OCI-LY3 (cell line): Measurements from ENCODE around the gene TEX29.

Experiments used
- H2AFZ ChIP-seq: fragments of 200-600, 300-600 bp; shearing (Covaris generic); 2 replicates; pipeline ENCODE4 v1.6.0; 2014; ENCODE audit warnings: antibody characterized with exemption, low read depth, low read length
- H3K27ac ChIP-seq: fragments of 200-600, 300-600 bp; sonication (generic); 2 replicates; pipeline ENCODE4 v1.5.1; 2014; ENCODE audit warnings: mild to moderate bottlenecking, low read length, moderate library complexity, mixed read lengths
- H3K27me3 ChIP-seq: fragments of 200-600, 300-600 bp; sonication (generic); 2 replicates; pipeline ENCODE4 v1.6.1; 2014; ENCODE audit warnings: low read depth, low read length, mixed read lengths
- H3K36me3 ChIP-seq: fragments of 200-600, 300-600 bp; sonication (generic); replicated peaks from 2 replicates; pipeline ENCODE3; 2014; ENCODE audit warnings: low read depth, low read length, mixed read lengths
- H3K4me1 ChIP-seq: fragments of 300-600, 200-600 bp; sonication (generic); 2 replicates; pipeline ENCODE4 v1.6.1; 2014; ENCODE audit warnings: low read length, mixed read lengths
- H3K4me2 ChIP-seq: fragments of 200-600, 300-600 bp; sonication (generic); 2 replicates; pipeline ENCODE4 v1.6.1; 2014; ENCODE audit warnings: low read length, mixed read lengths
- H3K4me3 ChIP-seq: fragments of 300-600, 200-600 bp; sonication (generic); 2 replicates; pipeline ENCODE4 v1.5.1; 2014; ENCODE audit warnings: antibody characterized with exemption, mild to moderate bottlenecking, low read length, moderate library complexity
- H3K79me2 ChIP-seq: fragments of 300-600, 200-600 bp; shearing (Covaris generic); 2 replicates; pipeline ENCODE4 v1.6.1; 2014; ENCODE audit warnings: mild to moderate bottlenecking, low read length, mixed read lengths
- H3K9ac ChIP-seq: fragments of 300-600, 200-600 bp; shearing (Covaris generic); 2 replicates; pipeline ENCODE4 v1.6.0; 2014; ENCODE audit warnings: mild to moderate bottlenecking, low read length, moderate library complexity
- H3K9me3 ChIP-seq: fragments of 200-600, 300-600 bp; shearing (Covaris generic); 2 replicates; pipeline ENCODE4 v1.6.1; 2014; ENCODE audit warnings: low read length, mixed read lengths; ENCODE audit not compliant: insufficient read depth
- H4K20me1 ChIP-seq: fragments of 200-600, 300-600 bp; sonication (generic); 2 replicates; pipeline ENCODE4 v1.6.1; 2016; ENCODE audit warnings: low read length, mixed read lengths; ENCODE audit not compliant: insufficient read depth
- EZH2phosphoT487 ChIP-seq: fragments of 200-600 bp; shearing (Covaris generic); IDR thresholded peaks from 2 replicates; pipeline ENCODE4 v1.6.1; 2018; ENCODE audit warnings: antibody characterized with exemption, mixed run types, low read depth
- TF ChIP-seq, protein P1 (sequence below): fragments of 200-600, 300-600 bp; sonication (generic); IDR thresholded peaks from 2 replicates; pipeline ENCODE4 v1.5.1; 2014; ENCODE audit warnings: antibody characterized with exemption, low read length, low read depth

Gene TEX29

DNA sequence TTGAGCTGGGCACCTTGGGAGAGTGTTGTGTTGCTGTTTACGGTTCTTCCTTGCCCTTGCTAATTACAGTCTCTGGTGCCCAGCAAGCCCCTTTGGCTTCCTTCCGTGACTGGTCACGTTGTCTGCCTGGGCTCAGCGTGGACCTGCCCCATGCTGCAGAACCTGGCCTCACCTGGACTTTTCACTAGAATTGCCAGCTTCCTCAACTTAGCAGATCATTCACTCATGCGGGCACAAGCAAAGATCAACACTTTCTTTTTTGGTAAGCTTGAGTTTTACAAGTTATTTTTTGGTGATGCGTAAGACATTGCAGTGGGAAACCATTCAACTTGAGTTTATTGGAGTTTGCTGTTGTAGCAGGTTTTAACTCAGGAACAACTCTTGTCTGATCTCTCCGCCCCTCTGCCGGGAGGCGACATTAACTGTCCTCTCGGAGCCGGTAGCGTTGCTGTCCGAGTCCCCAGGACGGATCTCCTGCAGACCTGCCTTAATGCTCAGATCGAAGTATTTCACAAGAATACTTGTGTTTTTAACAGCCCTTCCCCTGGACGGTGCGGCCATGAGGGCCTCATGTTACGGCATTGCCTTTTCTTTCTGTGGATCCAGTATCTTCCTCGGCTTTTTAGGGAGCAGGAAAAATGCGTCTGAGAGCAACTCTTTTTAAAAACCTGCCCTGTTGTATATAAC is 15.7 kb upstream of the TEX29 start:
- Histone ChIP-seq H3K9ac (no peak overlapping the region), H3K27me3 (no peaks in the 10 kb centered on the region), H3K4me2 (no peak overlapping the region), H3K36me3 (peaks cover 64% of the 10 kb centered on the region), H3K9me3 (no peaks in the 10 kb centered on the region), H4K20me1 (no peaks in the 10 kb centered on the region), H3K4me1 (no peaks in the 10 kb centered on the region), H3K79me2 (no peaks in the 10 kb centered on the region), H3K4me3 (no peak overlapping the region), H3K27ac (no peak overlapping the region), H2AFZ (no peak overlapping the region)
- TF ChIP-seq EZH2phosphoT487: no peak
- TF ChIP-seq, protein P1, sequence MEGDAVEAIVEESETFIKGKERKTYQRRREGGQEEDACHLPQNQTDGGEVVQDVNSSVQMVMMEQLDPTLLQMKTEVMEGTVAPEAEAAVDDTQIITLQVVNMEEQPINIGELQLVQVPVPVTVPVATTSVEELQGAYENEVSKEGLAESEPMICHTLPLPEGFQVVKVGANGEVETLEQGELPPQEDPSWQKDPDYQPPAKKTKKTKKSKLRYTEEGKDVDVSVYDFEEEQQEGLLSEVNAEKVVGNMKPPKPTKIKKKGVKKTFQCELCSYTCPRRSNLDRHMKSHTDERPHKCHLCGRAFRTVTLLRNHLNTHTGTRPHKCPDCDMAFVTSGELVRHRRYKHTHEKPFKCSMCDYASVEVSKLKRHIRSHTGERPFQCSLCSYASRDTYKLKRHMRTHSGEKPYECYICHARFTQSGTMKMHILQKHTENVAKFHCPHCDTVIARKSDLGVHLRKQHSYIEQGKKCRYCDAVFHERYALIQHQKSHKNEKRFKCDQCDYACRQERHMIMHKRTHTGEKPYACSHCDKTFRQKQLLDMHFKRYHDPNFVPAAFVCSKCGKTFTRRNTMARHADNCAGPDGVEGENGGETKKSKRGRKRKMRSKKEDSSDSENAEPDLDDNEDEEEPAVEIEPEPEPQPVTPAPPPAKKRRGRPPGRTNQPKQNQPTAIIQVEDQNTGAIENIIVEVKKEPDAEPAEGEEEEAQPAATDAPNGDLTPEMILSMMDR: no peak

DNA sequence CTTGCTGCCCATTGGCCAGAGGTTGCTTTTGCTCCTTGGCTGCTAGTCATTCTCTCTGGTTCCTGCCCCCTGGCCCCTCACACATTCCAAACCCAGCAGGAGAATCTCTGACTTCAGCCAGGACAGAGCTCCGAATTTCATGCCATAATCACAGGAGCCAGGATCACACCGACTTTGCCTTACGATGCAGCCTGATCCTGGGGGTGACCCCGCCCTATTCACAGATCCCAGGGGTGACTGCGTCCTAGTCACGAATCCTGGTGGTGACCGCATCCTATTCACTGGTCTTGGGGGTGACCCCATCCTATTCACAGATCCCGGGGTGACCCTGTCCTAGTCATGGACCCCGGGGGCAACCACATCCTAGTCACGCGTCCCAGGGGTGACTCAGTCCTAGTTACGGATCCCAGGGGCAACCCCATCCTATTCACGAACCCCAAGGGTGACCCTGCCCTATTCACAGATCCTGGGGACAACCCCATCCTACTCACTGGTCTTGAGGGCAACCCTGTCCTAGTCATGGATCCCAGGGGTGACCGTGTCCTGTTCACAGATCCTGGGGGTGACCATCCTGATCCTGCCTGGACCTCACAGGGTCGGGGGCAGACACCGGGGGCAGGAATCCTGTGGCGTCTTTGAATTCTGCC is 7.4 kb upstream of the TEX29 start:
- no peak for TF ChIP-seq EZH2phosphoT487
- TF ChIP-seq, protein P1: no peak
- no peak overlapping the region for H3K4me3 ChIP-seq
- H2AFZ ChIP-seq: no peak overlapping the region
- no peaks in the 10 kb centered on the region for H3K9me3 ChIP-seq
- peaks cover 19% of the 10 kb centered on the region for H3K36me3 ChIP-seq
- H3K4me2 ChIP-seq: no peak overlapping the region
- H4K20me1 ChIP-seq: no peaks in the 10 kb centered on the region
- H3K9ac ChIP-seq: no peak overlapping the region
- H3K27ac ChIP-seq: no peak overlapping the region
- H3K4me1 ChIP-seq: no peaks in the 10 kb centered on the region
- H3K27me3 ChIP-seq: no peaks in the 10 kb centered on the region
- H3K79me2 ChIP-seq: no peaks in the 10 kb centered on the region

DNA sequence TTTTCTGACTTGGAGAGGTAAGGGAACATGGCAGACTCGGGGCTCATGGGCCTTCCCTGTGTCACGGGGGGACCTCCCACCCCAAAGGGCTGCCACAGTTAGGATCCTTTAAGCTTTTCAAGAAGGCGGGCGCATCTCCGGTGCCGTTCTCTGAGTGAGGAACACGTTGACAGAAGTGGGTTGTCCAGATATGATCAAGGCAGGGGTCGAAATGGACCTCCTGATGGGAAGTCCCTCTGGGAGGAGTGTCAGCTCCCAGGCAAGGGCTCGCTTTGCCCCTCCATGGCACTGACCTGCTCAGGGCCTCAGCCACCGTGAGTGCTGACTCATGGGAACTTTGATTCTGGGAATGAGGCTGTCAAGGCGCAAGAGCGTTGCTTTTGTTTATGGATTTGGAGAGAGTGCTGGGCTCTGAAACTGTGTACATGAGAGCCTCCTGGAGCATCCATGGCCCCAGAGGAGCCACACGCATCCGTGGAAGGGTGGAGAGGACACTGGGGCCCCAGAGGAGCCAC is 6.5 kb upstream of the TEX29 start:
- Histone ChIP-seq H2AFZ (no peak overlapping the region), H3K36me3 (peaks cover 13% of the 10 kb centered on the region), H3K9ac (no peak overlapping the region), H4K20me1 (no peaks in the 10 kb centered on the region), H3K79me2 (no peaks in the 10 kb centered on the region), H3K4me1 (no peaks in the 10 kb centered on the region), H3K4me3 (no peak overlapping the region), H3K27ac (no peak overlapping the region), H3K9me3 (no peaks in the 10 kb centered on the region), H3K27me3 (no peaks in the 10 kb centered on the region), H3K4me2 (no peak overlapping the region)
- TF ChIP-seq, protein P1: no peak
- TF ChIP-seq EZH2phosphoT487: no peak

- Histone ChIP-seq H3K27me3 (no peaks in the 10 kb centered on the region), H3K36me3 (peaks cover 9% of the 10 kb centered on the region), H3K9me3 (no peaks in the 10 kb centered on the region), H3K27ac (no peak overlapping the region), H3K4me1 (no peaks in the 10 kb centered on the region), H3K4me3 (no peak overlapping the region), H2AFZ (no peak overlapping the region), H4K20me1 (no peaks in the 10 kb centered on the region), H3K79me2 (no peaks in the 10 kb centered on the region), H3K4me2 (no peak overlapping the region), H3K9ac (no peak overlapping the region)
- TF ChIP-seq, protein P1: no peak
- no peak for TF ChIP-seq EZH2phosphoT487
These were observed 5.6 kb upstream of the TEX29 start for GRCh38 chr13:111314852-111315251.
